Endothelial cell of umbilical vein (primary cell): ENCODE data around the gene SEMA3A. TPM values are rescaled to one million over a fixed set of nuclear protein-coding genes. Genes with fewer than 3 reads are reported as not detected.

Experiments
- BruUV-seq: library from RNA; stranded (reverse); fragments of 400-500 nt; replicated peaks from 2 replicates; lab custom pipeline; 2021; lab: Mats Ljungman, UMichigan
- CTCF ChIA-PET: fragments of 300-600, 350-600 bp; sonication (Branson Sonifier 250); formaldehyde crosslinking; loops from one replicate; lab custom pipeline; 2021; ENCODE audit warnings: antibody characterized with exemption, inconsistent platforms; lab: Charles Lee
- POLR2A ChIA-PET: fragments of 300-600, 350-600 bp; sonication (Branson Sonifier 250); formaldehyde crosslinking; loops from one replicate; lab custom pipeline; 2021; ENCODE audit warnings: antibody characterized with exemption, inconsistent platforms; lab: Charles Lee
- DNase-seq: peaks from one replicate; pipeline ENCODE4 v3.0.0-alpha.2; 2011; ENCODE audit warnings: low read depth, low spot score
- FAIRE-seq: peaks from 2 replicates; lab custom pipeline; 2011; peaks lifted over from hg19 to GRCh38; lab: Jason Lieb, UNC
- H2AFZ ChIP-seq: 2 replicates; pipeline ENCODE4 v1.6.0; 2012; ENCODE audit warnings: low read depth, low read length, control low read depth, inconsistent platforms
- H3K27ac ChIP-seq: 2 replicates; pipeline ENCODE4 v1.5.1; 2011; ENCODE audit warnings: low read depth, mild to moderate bottlenecking, control low read depth, low read length, moderate library complexity; ENCODE audit not compliant: insufficient read depth
- H3K27me3 ChIP-seq, 2 experiments: 2 replicates each; pipeline versions ENCODE4 v1.6.0 to v1.6.1; 2011; ENCODE audit warnings: low read length in 2 of 2, mixed read lengths in 1 of 2; ENCODE audit not compliant: control insufficient read depth in 2 of 2, insufficient read depth in 2 of 2
- H3K36me3 ChIP-seq, 2 experiments: 2 replicates in 1 of 2; 3 replicates in 1 of 2; pipeline ENCODE4 v1.5.1; 2011; ENCODE audit warnings: low read length in 2 of 2, mild to moderate bottlenecking in 1 of 2, moderate library complexity in 1 of 2; ENCODE audit not compliant: control insufficient read depth in 2 of 2, insufficient read depth in 2 of 2; ENCODE audit errors: extremely low read depth in 1 of 2
- H3K4me1 ChIP-seq: 3 replicates; pipeline ENCODE4 v1.5.1; 2011; ENCODE audit warnings: mild to moderate bottlenecking, low read length; ENCODE audit not compliant: control insufficient read depth, insufficient read depth; ENCODE audit errors: extremely low read depth
- H3K4me2 ChIP-seq: 2 replicates; pipeline ENCODE4 v1.6.1; 2011; ENCODE audit warnings: low read length, control low read depth, mixed read lengths; ENCODE audit not compliant: insufficient read depth
- H3K4me3 ChIP-seq, 3 experiments: fragments of 200-600 bp in 1 of 3; sonication (generic), shearing (Covaris generic) in 1 of 3; replicated peaks in 1 of 3; 2 replicates each; pipeline ENCODE4 v1.5.1; 2011 to 2016; ENCODE audit warnings: control low read depth in 3 of 3, low read length in 3 of 3, mild to moderate bottlenecking in 2 of 3, inconsistent platforms in 1 of 3, low read depth in 1 of 3, moderate library complexity in 1 of 3; ENCODE audit not compliant: insufficient read depth in 1 of 3
- H3K79me2 ChIP-seq: 2 replicates; pipeline ENCODE4 v1.6.0; 2012; ENCODE audit warnings: low read length, inconsistent platforms; ENCODE audit not compliant: control insufficient read depth, insufficient read depth
- H3K9ac ChIP-seq: replicated peaks from 2 replicates; pipeline ENCODE3; 2011; ENCODE audit warnings: low read length, control low read depth; ENCODE audit not compliant: insufficient read depth; ENCODE audit errors: extremely low read depth
- H3K9me1 ChIP-seq: replicated peaks from 3 replicates; pipeline ENCODE4 v1.6.0; 2011; ENCODE audit warnings: mild to moderate bottlenecking, low read length; ENCODE audit not compliant: control insufficient read depth, insufficient read depth; ENCODE audit errors: extremely low read depth
- H3K9me3 ChIP-seq: replicated peaks from 2 replicates; pipeline ENCODE4 v1.5.1; 2012; ENCODE audit warnings: low read length, inconsistent platforms; ENCODE audit not compliant: control insufficient read depth, insufficient read depth
- H4K20me1 ChIP-seq: replicated peaks from 2 replicates; pipeline ENCODE3; 2011; ENCODE audit warnings: mild to moderate bottlenecking, low read length; ENCODE audit not compliant: control insufficient read depth, insufficient read depth; ENCODE audit errors: extremely low read depth
- CTCF ChIP-seq, 2 donors: IDR thresholded peaks; 1 replicate in 1 of 2; 2 replicates in 1 of 2; pipeline ENCODE4 v1.5.1; 2011; ENCODE audit warnings: low read length in 2 of 2, mild to moderate bottlenecking in 2 of 2, moderate library complexity in 2 of 2, control low read depth in 1 of 2, inconsistent platforms in 1 of 2, low read depth in 1 of 2; ENCODE audit not compliant: insufficient read depth in 1 of 2; ENCODE audit errors: extremely low read depth in 1 of 2
- EZH2 ChIP-seq: IDR thresholded peaks from 2 replicates; pipeline ENCODE4 v1.6.1; 2012; ENCODE audit warnings: borderline replicate concordance, low read depth, mild to moderate bottlenecking, moderate library complexity, low read length, inconsistent platforms; ENCODE audit not compliant: severe bottlenecking
- FOS ChIP-seq: IDR thresholded peaks from 2 replicates; pipeline ENCODE4 v1.6.1; 2011; ENCODE audit warnings: mild to moderate bottlenecking, low read length, moderate library complexity, borderline replicate concordance; ENCODE audit not compliant: insufficient read depth
- GATA2 ChIP-seq: IDR thresholded peaks from 2 replicates; pipeline ENCODE4 v1.7.0; 2011; ENCODE audit warnings: low read depth, mild to moderate bottlenecking, moderate library complexity, mixed read lengths, low read length; ENCODE audit not compliant: insufficient read length, insufficient read depth
- JUN ChIP-seq: IDR thresholded peaks from 2 replicates; pipeline ENCODE4 v1.6.1; 2011; ENCODE audit warnings: borderline replicate concordance, low read depth; ENCODE audit not compliant: insufficient read length, insufficient read depth
- MAX ChIP-seq: IDR thresholded peaks from 2 replicates; pipeline ENCODE4 v1.6.1; 2011; ENCODE audit not compliant: insufficient read depth, insufficient read length
- MYC ChIP-seq: IDR thresholded peaks from one replicate; pipeline ENCODE4 v1.6.1; 2011; ENCODE audit warnings: mild to moderate bottlenecking, low read depth, low read length
- POLR2A ChIP-seq: IDR thresholded peaks from 2 replicates; pipeline ENCODE4 v1.6.1; 2012; ENCODE audit warnings: low read depth, mild to moderate bottlenecking, control low read depth, low read length
- POLR2AphosphoS5 ChIP-seq: IDR thresholded peaks from 2 replicates; pipeline ENCODE4 v1.6.1; 2012; ENCODE audit warnings: low read depth, mild to moderate bottlenecking, control low read depth, low read length, moderate library complexity; ENCODE audit not compliant: insufficient read depth
- dilution Hi-C: fragments of 300-500 bp; cut with MboI; formaldehyde crosslinking; loops from one replicate; pipeline ENCODE4 v1.15.0; 2019; ENCODE audit warnings: low sequenced_read_pairs; ENCODE audit not compliant: extremely low pct_ligation_motif_present
- intact Hi-C: fragments of 100-400 bp; cut with micrococcal nuclease; formaldehyde crosslinking; loops from one replicate; pipeline ENCODE4 v1.10.0; 2022
- polyA plus RNA-seq, 4 experiments: library from polyadenylated mRNA; depleted of rRNA in 3 of 4; stranded (reverse) in 3 of 4; unstranded in 1 of 4; fragments of >200 nt; gene quantifications; 2 replicates each; pipeline versions ENCODE4 v1.2.1 to v1.2.3, GENCODE V29; 2011 to 2012; ENCODE audit warnings: missing spikeins in 1 of 4
- total RNA-seq: library from RNA; stranded (reverse); gene quantifications from 2 replicates; pipeline ENCODE4 v1.2.3, GENCODE V29; 2021

SEMA3A gene
- total and polyA plus RNA-seq, 2 donors (not counting 3 experiments of a cell fraction or from before 2014, with no cell fraction given) = 0.68 to 1.2 TPM

- dilution Hi-C loops = no loop called here
- no peak overlapping the region for H3K9ac ChIP-seq
- CTCF ChIA-PET = interaction anchor here (0.9 to 2.3 kb wide), 5 partner anchors 10 to 840 kb away, joined by 3 to 6 read pairs (median 4); no protein-coding TSS in a partner anchor
- no peak overlapping the region for H2AFZ ChIP-seq
- no peaks in the 10 kb centered on the region for H3K79me2 ChIP-seq
- H3K4me3 ChIP-seq = no peak overlapping the region
- no peak overlapping the region for H3K4me2 ChIP-seq
- DNase-seq (peak; percentile 66), FAIRE-seq (no peak)
- no peaks in the 10 kb centered on the region for H3K4me1 ChIP-seq
- H3K9me3 ChIP-seq = no peaks in the 10 kb centered on the region
- H3K36me3 ChIP-seq = no peaks in the 10 kb centered on the region
- H4K20me1 ChIP-seq = no peaks in the 10 kb centered on the region
- H3K27me3 ChIP-seq = no peaks in the 10 kb centered on the region
- H3K9me1 ChIP-seq = no peaks in the 10 kb centered on the region
- POLR2A ChIA-PET = no interaction called here
- no peak overlapping the region for H3K27ac ChIP-seq
- TF ChIP-seq EZH2 = no peak
- no peak for TF ChIP-seq POLR2A
- no peak for TF ChIP-seq FOS
- no peak for TF ChIP-seq MYC
- TF ChIP-seq JUN = no peak
- no peak for TF ChIP-seq POLR2AphosphoS5
- no peak for TF ChIP-seq GATA2
- TF ChIP-seq MAX = no peak
- TF ChIP-seq CTCF (IDR thresholded peaks at IDR 0.05; ENCODE audit: extremely low read depth in 1 of 2, insufficient read depth in 1 of 2, low read depth in 1 of 2, low read length in 2 of 2) = no peak
- intact Hi-C loops = no loop called here
- BruUV-seq = no TSS peak
Measured at GRCh38 chr7:84182301-84182700, 12.3 kb downstream of the SEMA3A start.
